Stimulated activated naive CD4-positive, alpha-beta T cell treated with Interleukin-2 at 50 U/mL for 16 hours (primary cell): Measurements from ENCODE around the gene PITPNC1.
"Not testable (repeated sequence)": the region's sequence is repeated elsewhere in the genome, so short reads cannot be mapped to it uniquely, and the experiment has no call there.

Experiments
- DNase-seq: peaks from one replicate; lab custom pipeline; 2025; lab: John Stamatoyannopoulos, UW

Gene PITPNC1

GRCh38 chr17:67578679-67579405 is 201.8 kb downstream of the PITPNC1 start:
- not testable (repeated sequence) for DNase-seq

DNA sequence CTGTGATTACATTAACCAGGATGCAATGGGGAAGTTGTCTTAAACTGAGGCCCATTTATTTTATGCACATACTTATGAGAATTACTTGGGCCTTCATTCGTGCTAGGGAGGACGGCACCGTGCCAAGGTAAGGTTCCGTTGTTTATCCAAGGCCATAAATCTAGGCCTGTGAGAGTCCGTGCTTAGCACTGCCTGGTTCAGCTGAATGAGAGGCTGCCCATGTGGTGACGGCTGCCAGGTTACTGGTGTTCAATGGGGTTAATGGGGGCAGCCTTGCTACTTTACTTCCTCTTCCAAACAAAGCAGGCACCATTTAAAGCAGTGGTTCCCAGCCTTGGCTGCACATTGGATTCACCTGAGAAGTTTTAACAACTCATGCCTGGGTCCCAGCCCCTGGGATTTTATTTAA is 205.6 kb downstream of the PITPNC1 start:
- no peak for DNase-seq

- no peak for DNase-seq
These were observed 208.1 kb downstream of the PITPNC1 start for GRCh38 chr17:67585077-67585602.

DNA sequence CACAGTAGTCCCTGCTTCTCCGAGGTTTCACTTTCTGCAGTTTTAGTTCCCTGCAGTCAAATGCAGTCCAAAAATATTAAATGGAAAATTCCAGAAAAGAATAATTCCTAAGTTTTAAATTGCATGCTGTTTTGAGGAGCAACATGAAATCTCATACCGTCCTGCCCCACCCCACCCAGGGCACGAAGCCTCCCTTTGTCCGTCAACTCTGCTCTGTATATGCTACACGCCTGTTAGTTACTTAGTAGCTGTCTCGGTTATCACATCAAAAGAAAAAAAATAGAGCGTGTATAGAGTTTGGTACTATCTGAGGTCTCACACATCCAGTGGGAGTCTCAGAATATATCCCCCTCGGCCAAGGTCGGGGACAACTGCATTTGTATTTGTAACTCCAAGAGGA is 211.2 kb downstream of the PITPNC1 start:
- DNase-seq, result no peak

DNA sequence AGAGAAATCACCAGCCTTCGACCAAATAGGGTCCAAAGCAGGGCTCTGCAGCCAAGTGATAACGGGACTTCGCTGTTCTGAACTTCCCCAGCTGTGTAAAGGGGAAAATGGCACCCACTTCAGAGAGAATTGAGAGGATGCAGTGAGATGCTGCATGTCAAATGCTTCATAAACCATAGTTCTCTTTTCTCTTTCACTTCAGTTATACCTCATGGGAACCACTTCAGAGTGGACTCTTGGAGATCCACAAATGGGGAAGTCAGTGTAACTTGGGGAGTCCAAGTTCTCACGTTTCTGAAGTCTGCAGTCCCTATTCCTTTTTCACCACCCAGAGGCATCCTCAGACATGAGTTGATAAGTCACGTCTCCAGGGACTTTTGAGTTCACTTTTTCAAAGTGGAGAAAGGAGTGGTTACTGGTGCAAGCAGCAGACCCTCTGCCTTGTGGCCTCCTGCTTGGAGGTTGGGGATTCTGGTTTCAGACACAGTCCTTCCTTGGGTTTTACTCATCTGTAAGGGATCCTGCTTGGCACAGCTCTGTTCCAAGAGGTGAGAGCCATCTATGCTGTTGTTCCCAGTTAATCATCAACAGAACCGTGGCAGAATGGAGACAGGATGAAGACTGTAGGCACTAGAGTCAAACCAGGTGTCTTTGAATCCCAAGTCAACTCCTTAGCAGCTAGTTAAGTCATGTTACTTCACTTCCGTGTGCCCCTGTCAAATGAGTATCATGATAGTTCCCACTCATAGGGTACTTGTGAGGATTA is 217.2 kb downstream of the PITPNC1 start:
- no peak for DNase-seq

GRCh38 chr17:67600408-67600807 is 223.3 kb downstream of the PITPNC1 start:
- no peak for DNase-seq

DNA sequence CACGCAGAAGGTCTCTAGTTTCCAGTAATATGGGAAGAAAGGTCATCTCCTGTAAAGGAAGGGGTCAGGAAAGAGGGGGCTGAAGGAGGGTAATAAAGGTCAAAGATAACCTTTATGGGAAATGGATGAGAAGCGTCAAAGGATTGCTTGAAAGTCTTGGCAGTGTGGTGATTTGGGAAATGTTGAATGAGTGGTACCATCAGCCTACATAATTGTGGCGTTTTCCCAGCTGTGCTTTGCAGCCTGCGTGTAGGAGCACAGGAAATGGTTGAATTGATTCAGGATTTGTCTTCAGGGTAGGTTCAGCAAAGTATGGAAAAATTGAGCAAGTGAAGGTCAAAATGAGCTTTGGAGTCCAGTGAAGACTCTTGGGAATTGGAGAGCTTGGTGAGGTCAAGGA is 224.8 kb downstream of the PITPNC1 start:
- DNase-seq, result no peak

DNA sequence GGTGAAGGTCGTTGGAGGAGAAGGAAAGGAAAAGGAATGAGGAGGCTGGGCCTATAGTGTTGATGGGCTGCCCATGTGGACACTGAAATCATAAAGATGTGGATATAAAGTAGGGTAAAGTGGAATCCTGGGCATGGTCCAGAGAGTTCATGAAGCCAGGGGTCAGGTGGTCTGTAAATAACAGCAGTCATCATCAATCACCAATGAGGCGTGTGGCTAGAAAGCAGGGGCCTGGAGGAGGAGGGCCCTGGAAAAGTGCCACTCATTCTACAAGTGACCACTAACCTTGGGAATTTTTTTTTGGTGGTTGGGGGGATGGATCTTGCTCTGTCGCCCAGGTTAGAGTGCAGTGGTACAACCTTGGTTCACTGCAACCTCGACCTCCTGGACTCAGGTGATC is 225.4 kb downstream of the PITPNC1 start:
- no peak for DNase-seq

- DNase-seq, result no peak
These were observed 225.9 kb downstream of the PITPNC1 start for GRCh38 chr17:67602974-67603373.

DNA sequence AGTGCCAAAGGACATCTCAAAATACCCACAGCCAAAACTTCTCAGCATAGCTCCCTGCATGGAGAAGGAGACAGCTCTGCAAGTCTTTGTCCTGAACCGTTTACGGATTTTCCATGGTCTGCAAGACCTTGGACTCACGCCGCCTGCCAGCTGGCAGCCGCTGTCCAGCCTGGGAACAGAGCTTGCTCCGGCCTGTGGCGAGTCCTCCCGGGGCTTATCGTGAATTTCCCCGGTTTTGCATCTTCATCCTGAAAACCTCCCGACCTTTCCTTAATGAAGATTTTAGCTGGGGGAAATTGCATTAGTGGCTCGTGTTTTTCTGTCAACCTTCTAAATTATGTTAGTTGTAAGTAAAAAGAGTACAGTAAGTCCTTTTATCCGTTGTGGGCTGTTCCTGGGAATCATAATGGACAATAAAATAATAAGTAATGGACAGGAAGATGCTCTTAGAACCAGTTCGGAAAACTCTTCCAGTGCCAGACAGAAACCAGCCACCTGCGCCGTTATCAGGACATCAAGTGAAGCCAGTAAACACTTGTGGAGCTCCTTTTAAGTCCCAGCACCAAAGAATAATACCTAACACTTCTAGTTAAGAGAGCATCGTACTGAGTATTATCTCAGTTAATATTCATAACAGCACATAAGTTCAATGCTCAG is 228.3 kb downstream of the PITPNC1 start:
- no peak for DNase-seq

- DNase-seq, result no peak
These were observed 229.4 kb downstream of the PITPNC1 start for GRCh38 chr17:67606471-67606870.

- DNase-seq, result no peak
These were observed 230.0 kb downstream of the PITPNC1 start for GRCh38 chr17:67606896-67607604.

DNA sequence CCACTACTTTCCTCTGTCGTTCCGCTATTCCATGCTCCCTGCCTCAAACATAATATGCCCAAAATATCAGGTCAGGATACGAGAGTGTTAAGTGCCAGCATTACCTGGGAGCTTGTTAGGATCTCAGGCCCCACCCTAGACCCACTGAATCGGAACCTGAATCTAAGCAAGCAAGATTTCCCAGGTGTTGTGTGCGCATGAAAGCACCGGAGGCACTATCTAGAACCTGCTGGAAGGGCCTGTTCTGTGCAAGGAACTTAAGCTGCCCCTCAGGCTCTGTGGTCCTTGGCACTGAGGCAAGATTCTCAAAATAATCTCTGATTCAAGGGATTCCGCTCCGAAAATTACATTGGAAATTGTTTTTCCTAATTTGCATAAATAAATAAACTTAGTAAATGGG is 233.0 kb downstream of the PITPNC1 start:
- no peak for DNase-seq

- no peak for DNase-seq
These were observed 236.9 kb downstream of the PITPNC1 start for GRCh38 chr17:67613961-67614360.

- DNase-seq, result no peak
These were observed 238.0 kb downstream of the PITPNC1 start for GRCh38 chr17:67615011-67615561.

GRCh38 chr17:67615736-67616135 is 238.7 kb downstream of the PITPNC1 start:
- no peak for DNase-seq

DNA sequence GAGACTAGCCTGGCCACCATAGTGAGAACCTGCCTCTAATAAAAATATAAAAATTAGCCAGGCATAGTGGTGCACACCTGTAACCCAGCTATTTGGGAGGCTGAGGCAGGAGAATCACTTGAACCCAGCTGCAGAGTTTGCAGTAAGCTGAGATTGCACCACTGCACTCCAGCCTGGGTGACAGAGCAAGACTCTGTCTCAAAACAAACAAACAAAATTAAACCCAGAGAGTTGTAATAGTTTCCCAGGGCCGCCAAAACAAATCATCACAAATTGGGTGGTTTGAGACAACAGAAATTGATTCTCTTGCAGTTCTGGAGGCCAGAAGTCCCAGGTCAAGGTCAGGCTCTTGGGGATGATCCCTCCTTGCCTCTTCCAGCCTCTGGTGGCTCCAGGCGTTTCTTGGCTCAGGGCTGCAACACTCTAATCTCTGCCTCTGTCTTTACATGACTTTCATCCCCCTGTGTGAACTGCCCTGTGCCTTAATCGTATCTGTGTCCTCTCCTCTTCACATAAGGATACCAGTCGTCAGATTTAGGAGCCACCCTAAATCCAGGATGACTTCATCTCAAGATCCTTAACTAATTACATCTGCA is 240.3 kb downstream of the PITPNC1 start:
- no peak for DNase-seq

DNA sequence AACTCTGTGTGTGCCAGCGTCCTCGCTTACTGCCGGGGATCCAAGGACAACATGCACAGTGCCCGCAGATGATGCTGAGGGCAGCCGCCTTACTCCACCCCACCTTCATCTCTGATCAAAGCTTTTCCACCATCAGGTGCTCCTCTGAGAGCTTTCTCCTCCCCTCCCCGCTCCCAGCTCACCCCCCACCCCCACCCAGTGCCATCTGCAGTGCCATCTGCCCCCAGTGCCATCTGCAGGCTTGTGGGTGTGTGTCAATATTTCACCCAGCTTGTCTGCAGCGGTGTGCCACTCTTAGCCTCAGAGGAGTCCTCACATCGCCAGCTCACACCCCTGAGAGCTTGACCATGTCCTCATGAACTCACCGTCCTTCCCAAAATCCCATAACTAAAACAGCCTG is 242.5 kb downstream of the PITPNC1 start:
- DNase-seq, result no peak

- no peak for DNase-seq
These were observed 243.0 kb downstream of the PITPNC1 start for GRCh38 chr17:67620088-67620487.

DNA sequence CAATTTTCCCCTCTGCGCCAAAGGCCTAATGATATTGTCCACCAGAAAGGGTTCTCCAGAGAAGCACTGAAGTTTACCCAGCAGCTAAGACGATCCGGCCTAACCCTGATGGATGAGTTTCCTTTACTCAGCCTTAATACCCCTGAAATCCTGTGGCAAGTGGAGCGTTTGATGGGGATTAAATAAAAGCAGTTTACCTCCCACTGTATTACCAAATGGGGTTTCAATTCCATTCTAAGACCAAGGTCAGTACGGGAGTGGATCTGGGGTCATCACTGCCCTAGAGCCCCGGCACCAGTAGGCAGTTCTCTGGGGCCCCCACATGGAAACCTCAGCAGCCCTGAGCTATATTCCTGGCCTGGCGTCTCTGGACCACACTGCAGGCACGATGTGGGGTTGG is 243.6 kb downstream of the PITPNC1 start:
- DNase-seq, result no peak

DNA sequence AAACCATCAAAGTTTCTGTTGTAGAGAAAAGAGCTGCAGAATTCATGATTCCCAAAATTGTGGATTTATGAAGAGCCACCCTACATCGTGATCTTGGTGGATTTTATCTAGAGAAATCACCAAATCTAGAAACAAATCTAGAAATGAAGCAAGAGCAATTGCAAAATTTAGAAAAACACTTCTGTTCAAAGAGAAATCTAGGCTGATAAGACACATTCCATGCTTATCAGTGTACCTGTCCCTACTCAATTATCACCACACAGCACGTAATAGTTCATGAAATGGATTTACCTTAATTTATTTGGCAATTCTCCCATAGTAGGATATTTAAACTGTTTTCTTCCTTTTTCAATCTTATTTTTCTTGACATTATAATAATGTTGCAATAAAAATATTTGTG is 246.7 kb downstream of the PITPNC1 start:
- no peak for DNase-seq
